ENCODE data around the gene CNOT3. TPM values are rescaled to one million over a fixed set of nuclear protein-coding genes. Genes with fewer than 3 reads are reported as not detected.
"Not testable (repeated sequence)": the region's sequence is repeated elsewhere in the genome, so short reads cannot be mapped to it uniquely, and the experiment has no call there.

Gene CNOT3
- total and polyA plus RNA-seq, 2 of the 13 experiments (the other 11 are each of a cell fraction or from before 2014, with no cell fraction given): 4.3 to 5.8 TPM

GRCh38 chr19:54180691-54181091 is 43.1 kb downstream of the CNOT3 start:
- no peak for FAIRE-seq
- Histone ChIP-seq H3K79me2 (ENCODE audit: insufficient read depth, low read length) (no peaks in the 10 kb centered on the region), H3K36me3 (replicated peaks in 1 of 2; ENCODE audit: control insufficient read depth in 1 of 2, insufficient read depth in 2 of 2, low read length in 2 of 2) (peaks cover 1 to 13% of the 10 kb centered on the region in 2 experiments; a peak in 3 of 5 replicates), H4K20me1 (ENCODE audit: insufficient read depth, low read length) (peaks cover 5% of the 10 kb centered on the region; the same call in 1 of the 2 replicates), H2AFZ (ENCODE audit: low read length) (no peak overlapping the region), H3K27me3 (ENCODE audit: control insufficient read depth in 1 of 2, insufficient read depth in 2 of 2, low read length in 2 of 2) (no peaks in the 10 kb centered on the region), H3K4me2 (ENCODE audit: low read depth, low read length) (no peak overlapping the region), H3K27ac (ENCODE audit: extremely low read length, insufficient read depth, low read length) (no peak overlapping the region), H3K9ac (ENCODE audit: insufficient read depth, low read depth, low read length) (no peak overlapping the region), H3K4me1 (ENCODE audit: insufficient read depth, low read length) (no peaks in the 10 kb centered on the region), H3K9me3 (ENCODE audit: low read length) (no peaks in the 10 kb centered on the region), H3K4me3 (replicated peaks in 1 of 3; ENCODE audit: insufficient read depth in 1 of 3, low read depth in 2 of 3, low read length in 3 of 3) (no peak overlapping the region)
- ATAC-seq: no peak
- ChIA-PET POLR2A (interaction anchor here (1.2 kb wide), 1 partner anchor 44 kb away, joined by 4 read pairs; no protein-coding TSS in a partner anchor), CTCF (ENCODE audit: low intra/inter-chr PET ratio, low total read pairs) (no interaction called here)
- intact Hi-C loops (cut with micrococcal nuclease; ENCODE audit: unreplicated experiment) (no loop called here), in situ Hi-C loops (cut with HindIII; ENCODE audit: extremely low pct_ligation_motif_present, low pct_unique_long_range_greater_than_20kb) (no loop called here)
- no peak for DNase-seq (ENCODE audit: low spot score)
- 98% methylated on average over 33 of the region's 37 CpGs for WGBS (ENCODE audit: low lambda C conversion rate)
- TF ChIP-seq ZNF12 (CRISPR knock-in tag; IDR thresholded peaks at IDR 0.05) (no peak), RBFOX2 (IDR thresholded peaks at IDR 0.05; ENCODE audit: low read depth, low read length) (peak; percentile 39; the same call in 1 of the 2 replicates)
- no TSS peak for BruUV-seq (replicated peaks)

GRCh38 chr19:54181894-54182293 is 44.3 kb downstream of the CNOT3 start:
- ATAC-seq; intact Hi-C loops (cut with micrococcal nuclease; ENCODE audit: unreplicated experiment); DNase-seq (ENCODE audit: low spot score); H3K4me3 ChIP-seq (replicated peaks in 1 of 3; ENCODE audit: insufficient read depth in 1 of 3, low read depth in 2 of 3, low read length in 3 of 3); H3K4me1 ChIP-seq (ENCODE audit: insufficient read depth, low read length); in situ Hi-C loops (cut with HindIII; ENCODE audit: extremely low pct_ligation_motif_present, low pct_unique_long_range_greater_than_20kb); H3K27ac ChIP-seq (ENCODE audit: extremely low read length, insufficient read depth, low read length); H3K27me3 ChIP-seq (ENCODE audit: control insufficient read depth in 1 of 2, insufficient read depth in 2 of 2, low read length in 2 of 2); H3K9me3 ChIP-seq (ENCODE audit: low read length); H4K20me1 ChIP-seq (ENCODE audit: insufficient read depth, low read length); FAIRE-seq; POLR2A ChIA-PET; H3K79me2 ChIP-seq (ENCODE audit: insufficient read depth, low read length); H3K9ac ChIP-seq (ENCODE audit: insufficient read depth, low read depth, low read length); CTCF ChIA-PET (ENCODE audit: low intra/inter-chr PET ratio, low total read pairs); BruUV-seq (replicated peaks); H2AFZ ChIP-seq (ENCODE audit: low read length); H3K4me2 ChIP-seq (ENCODE audit: low read depth, low read length): not testable (repeated sequence)
- 0 out of 2 replicates have a peak, but pooled peaks have one; percentile 27 for TF ChIP-seq PCBP1 (IDR thresholded peaks at IDR 0.05; ENCODE audit: borderline replicate concordance, low read depth, low read length)
- peak; percentile 54 for TF ChIP-seq PCBP2 (optimal IDR thresholded peaks at IDR 0.05; ENCODE audit: low read depth, low read length, poor library complexity, severe bottlenecking)
- peaks cover 1 to 13% of the 10 kb centered on the region in 2 experiments; a peak in 2 of 5 replicates for H3K36me3 ChIP-seq (replicated peaks in 1 of 2; ENCODE audit: control insufficient read depth in 1 of 2, insufficient read depth in 2 of 2, low read length in 2 of 2)
- WGBS (ENCODE audit: low lambda C conversion rate): 90% methylated on average over 3 of the region's 3 CpGs

Data from HepG2 (cell line).